PC-9 (cell line): Measurements from ENCODE around the gene ECE1. TPM values are rescaled to one million over a fixed set of nuclear protein-coding genes. Genes with fewer than 3 reads are reported as not detected.
"Not testable (repeated sequence)": the region's sequence is repeated elsewhere in the genome, so short reads cannot be mapped to it uniquely, and the experiment has no call there.

Experiments
- BruUV-seq: library from RNA; stranded (reverse); fragments of 400-500 nt; replicated peaks from 2 replicates; lab custom pipeline; 2021; lab: Mats Ljungman, UMichigan
- CTCF ChIA-PET: fragments of 300-600 bp; sonication (Branson Sonifier 250); formaldehyde crosslinking; loops from one replicate; lab custom pipeline; 2022; ENCODE audit warnings: antibody characterized with exemption; lab: Charles Lee
- POLR2A ChIA-PET: fragments of 300-600 bp; sonication (Branson Sonifier 250); formaldehyde crosslinking; loops from one replicate; lab custom pipeline; 2022; ENCODE audit warnings: antibody characterized with exemption; ENCODE audit not compliant: unreplicated experiment; lab: Charles Lee
- DNase-seq, 2 experiments: peaks; one replicate each; pipeline versions ENCODE4 v3.0.0 to v3.0.0-alpha.2; 2015 to 2022; ENCODE audit warnings: mixed read lengths in 1 of 2
- H2AFZ ChIP-seq: fragments of 200-600 bp; sonication (generic); 2 replicates; pipeline ENCODE4 v1.8.1; 2017; ENCODE audit warnings: antibody characterized with exemption
- H3F3A ChIP-seq: fragments of 200-600 bp; sonication (generic); 2 replicates; pipeline ENCODE4 v1.8.1; 2017; ENCODE audit warnings: antibody characterized with exemption, mild to moderate bottlenecking, low read depth; ENCODE audit not compliant: insufficient read depth
- H3K27ac ChIP-seq: fragments of 200-600 bp; sonication (generic); 2 replicates; pipeline ENCODE4 v1.6.1; 2016; ENCODE audit warnings: mixed run types
- H3K27me3 ChIP-seq: fragments of 200-600 bp; sonication (generic); 2 replicates; pipeline ENCODE4 v1.6.1; 2016; ENCODE audit warnings: low read depth, mixed run types; ENCODE audit not compliant: insufficient read depth
- H3K36me3 ChIP-seq: fragments of 200-600 bp; sonication (generic); 2 replicates; pipeline ENCODE4 v1.6.1; 2016; ENCODE audit warnings: low read depth, mixed run types
- H3K4me1 ChIP-seq: fragments of 200-600 bp; sonication (generic); replicated peaks from 2 replicates; pipeline ENCODE4 v1.6.1; 2016; ENCODE audit warnings: mixed run types; ENCODE audit not compliant: insufficient read depth
- H3K4me2 ChIP-seq: fragments of 200-600 bp; sonication (generic); 2 replicates; pipeline ENCODE4 v1.6.1; 2017; ENCODE audit warnings: mixed run types
- H3K4me3 ChIP-seq: fragments of 200-600 bp; sonication (generic); 2 replicates; pipeline ENCODE4 v1.6.1; 2016; ENCODE audit warnings: mixed run types
- H3K79me2 ChIP-seq: fragments of 200-600 bp; sonication (generic); 2 replicates; pipeline ENCODE4 v1.6.1; 2017; ENCODE audit warnings: low read depth, mixed run types
- H3K9me2 ChIP-seq: fragments of 200-600 bp; sonication (generic); 2 replicates; pipeline ENCODE4 v1.8.1; 2017; ENCODE audit warnings: mild to moderate bottlenecking; ENCODE audit not compliant: insufficient read depth
- H3K9me3 ChIP-seq: fragments of 200-600 bp; sonication (generic); 2 replicates; pipeline ENCODE4 v1.8.1; 2016; ENCODE audit warnings: low read depth; ENCODE audit not compliant: insufficient read depth
- H4K20me1 ChIP-seq: fragments of 200-600 bp; sonication (generic); 2 replicates; pipeline ENCODE4 v1.8.1; 2017; ENCODE audit not compliant: insufficient read depth
- CTCF ChIP-seq: fragments of 200-600 bp; sonication (generic); conservative IDR thresholded peaks from 2 replicates; pipeline ENCODE4 v1.6.1; 2017; ENCODE audit warnings: mixed run types, antibody characterized with exemption, mild to moderate bottlenecking, moderate library complexity
- EZH2 ChIP-seq: fragments of 200-600 bp; sonication (generic); IDR thresholded peaks from 2 replicates; pipeline ENCODE4 v1.8.0; 2017; ENCODE audit warnings: antibody characterized with exemption, low read depth
- intact Hi-C: fragments of 100-400 bp; cut with micrococcal nuclease; formaldehyde crosslinking; loops from one replicate; pipeline ENCODE4 v1.10.0; 2022; ENCODE audit not compliant: unreplicated experiment
- total RNA-seq: library from RNA; stranded (reverse); gene quantifications from 2 replicates; pipeline ENCODE4 v1.2.3, GENCODE V29; 2021

Gene ECE1
- total RNA-seq, 1 experiment from 2014 or later, result 80.8 TPM

- Histone ChIP-seq H3K27me3 (no peaks in the 10 kb centered on the region), H3K4me2 (no peak overlapping the region), H3K27ac (no peak overlapping the region), H4K20me1 (no peaks in the 10 kb centered on the region), H3K4me3 (no peak overlapping the region), H3K9me2 (no peaks in the 10 kb centered on the region), H2AFZ (no peak overlapping the region), H3K4me1 (no peaks in the 10 kb centered on the region), H3K79me2 (no peaks in the 10 kb centered on the region), H3K36me3 (no peaks in the 10 kb centered on the region), H3K9me3 (no peaks in the 10 kb centered on the region), H3F3A (no peaks in the 10 kb centered on the region)
- ChIA-PET CTCF (no interaction called here), POLR2A (no interaction called here)
- no peak for TF ChIP-seq EZH2
- no peak for TF ChIP-seq CTCF
- no peak for DNase-seq
- intact Hi-C loops, result loop anchor here (10.0 kb wide), 1 partner anchor 347 kb away; no protein-coding TSS in a partner anchor
- no TSS peak for BruUV-seq
Measured at GRCh38 chr1:21192284-21192683, 98.0 kb downstream of the ECE1 start.

- POLR2A ChIA-PET, result interaction anchor here (0.5 to 1.1 kb wide), 3 partner anchors 9 to 602 kb away, joined by 3 to 6 read pairs (median 4); partner anchors contain the start of genes CDA and HP1BP3
- H3K4me1 ChIP-seq, result not testable (repeated sequence)
Measured at GRCh38 chr1:21190771-21191170, 99.5 kb downstream of the ECE1 start.

DNA sequence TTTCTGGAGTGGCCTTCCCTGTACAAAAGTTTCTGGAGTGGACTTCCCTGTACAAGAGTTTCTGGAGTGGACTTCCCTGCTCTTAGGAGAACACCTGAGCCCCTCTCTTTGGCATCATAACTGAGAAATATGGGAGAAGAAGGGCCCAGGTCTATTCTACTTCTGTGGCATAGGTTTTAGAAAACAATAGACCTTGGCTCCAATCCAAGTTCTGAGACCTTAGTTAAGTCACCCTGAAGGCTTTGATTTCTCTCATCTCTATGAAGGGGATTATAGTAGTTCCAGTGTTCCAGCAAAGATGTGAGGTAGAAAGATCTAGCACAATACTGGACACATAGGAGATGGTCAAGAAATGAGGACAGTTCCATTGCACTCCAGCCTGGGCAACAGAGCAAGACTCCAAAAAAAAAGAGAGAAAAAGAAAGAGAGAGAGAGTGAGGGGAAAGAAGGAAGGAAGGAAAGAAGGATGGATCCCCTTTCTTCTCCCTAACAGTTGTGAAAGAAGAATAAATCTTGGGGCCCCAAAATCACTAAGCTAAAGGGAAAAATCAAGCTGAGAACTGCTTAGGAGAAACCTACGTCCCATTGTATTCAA lies 100.3 kb downstream of the ECE1 start:
- ChIA-PET CTCF (interaction anchor here (0.7 kb wide), 1 partner anchor 107 kb away, joined by 3 read pairs; no protein-coding TSS in a partner anchor), POLR2A (no interaction called here)
- Histone ChIP-seq H4K20me1 (no peaks in the 10 kb centered on the region), H3K27ac (no peak overlapping the region), H3K79me2 (no peaks in the 10 kb centered on the region), H3F3A (no peaks in the 10 kb centered on the region), H3K4me2 (no peak overlapping the region), H3K4me1 (no peaks in the 10 kb centered on the region), H2AFZ (no peak overlapping the region), H3K9me3 (no peaks in the 10 kb centered on the region), H3K4me3 (no peak overlapping the region), H3K36me3 (no peaks in the 10 kb centered on the region), H3K9me2 (no peaks in the 10 kb centered on the region), H3K27me3 (no peaks in the 10 kb centered on the region)
- TF ChIP-seq EZH2 (no peak), CTCF (no peak)
- DNase-seq, result no peak
- intact Hi-C loops, result loop anchor here (10.0 kb wide), 1 partner anchor 345 kb away; no protein-coding TSS in a partner anchor
- no TSS peak for BruUV-seq

More at GRCh38 chr1:21190771-21191170, 99.5 kb downstream of the ECE1 start:
- H3K9me3 ChIP-seq, H3K4me2 ChIP-seq, H2AFZ ChIP-seq, H3K27me3 ChIP-seq, DNase-seq, H3K9me2 ChIP-seq, H3K36me3 ChIP-seq, H4K20me1 ChIP-seq, H3F3A ChIP-seq, H3K79me2 ChIP-seq, H3K27ac ChIP-seq, H3K4me3 ChIP-seq, BruUV-seq: not testable (repeated sequence)
- intact Hi-C loops, result loop anchor here (10.0 kb wide), 1 partner anchor 346 kb away; no protein-coding TSS in a partner anchor
- CTCF ChIA-PET, result interaction anchor here (0.5 to 0.7 kb wide), 3 partner anchors 107 to 515 kb away, joined by 3 to 5 read pairs (median 3); no protein-coding TSS in a partner anchor
